ENCODE measurements around the gene ADAP1.

DNA sequence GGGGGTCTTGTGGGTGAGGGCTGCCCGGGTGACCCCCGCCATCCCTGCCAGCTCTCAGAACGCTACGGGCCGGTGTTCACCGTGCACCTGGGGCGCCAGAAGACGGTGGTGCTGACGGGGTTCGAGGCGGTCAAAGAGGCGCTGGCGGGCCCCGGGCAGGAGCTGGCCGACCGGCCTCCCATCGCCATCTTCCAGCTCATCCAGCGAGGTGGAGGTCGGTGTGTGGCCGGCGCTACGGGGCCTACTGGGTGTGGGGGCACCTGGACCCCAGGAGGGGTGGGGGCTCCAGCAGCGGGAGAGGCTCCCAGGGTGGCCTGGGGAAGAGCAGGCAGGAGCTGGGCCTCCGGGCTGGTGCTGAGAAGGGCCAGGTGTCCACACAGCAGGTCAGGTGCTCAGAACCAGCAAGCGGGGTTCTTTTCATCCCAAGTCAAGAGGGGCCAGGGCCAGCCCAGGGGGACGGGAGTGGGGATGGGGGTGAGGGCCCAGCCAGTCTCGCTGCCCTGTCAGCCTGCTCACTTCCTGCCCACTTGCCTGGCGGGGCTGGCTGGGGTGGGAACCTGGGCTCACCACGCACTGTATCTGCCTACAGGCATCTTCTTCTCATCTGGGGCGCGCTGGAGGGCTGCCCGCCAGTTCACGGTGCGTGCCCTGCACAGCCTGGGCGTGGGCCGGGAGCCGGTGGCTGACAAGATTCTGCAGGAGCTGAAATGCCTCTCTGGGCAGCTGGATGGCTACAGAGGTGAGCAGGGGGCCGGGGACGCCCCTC, 30.1 kb upstream of the ADAP1 start:
- TF ChIP-seq, protein P1, sequence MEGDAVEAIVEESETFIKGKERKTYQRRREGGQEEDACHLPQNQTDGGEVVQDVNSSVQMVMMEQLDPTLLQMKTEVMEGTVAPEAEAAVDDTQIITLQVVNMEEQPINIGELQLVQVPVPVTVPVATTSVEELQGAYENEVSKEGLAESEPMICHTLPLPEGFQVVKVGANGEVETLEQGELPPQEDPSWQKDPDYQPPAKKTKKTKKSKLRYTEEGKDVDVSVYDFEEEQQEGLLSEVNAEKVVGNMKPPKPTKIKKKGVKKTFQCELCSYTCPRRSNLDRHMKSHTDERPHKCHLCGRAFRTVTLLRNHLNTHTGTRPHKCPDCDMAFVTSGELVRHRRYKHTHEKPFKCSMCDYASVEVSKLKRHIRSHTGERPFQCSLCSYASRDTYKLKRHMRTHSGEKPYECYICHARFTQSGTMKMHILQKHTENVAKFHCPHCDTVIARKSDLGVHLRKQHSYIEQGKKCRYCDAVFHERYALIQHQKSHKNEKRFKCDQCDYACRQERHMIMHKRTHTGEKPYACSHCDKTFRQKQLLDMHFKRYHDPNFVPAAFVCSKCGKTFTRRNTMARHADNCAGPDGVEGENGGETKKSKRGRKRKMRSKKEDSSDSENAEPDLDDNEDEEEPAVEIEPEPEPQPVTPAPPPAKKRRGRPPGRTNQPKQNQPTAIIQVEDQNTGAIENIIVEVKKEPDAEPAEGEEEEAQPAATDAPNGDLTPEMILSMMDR (IDR thresholded peaks at IDR 0.05 in 2 of 3, conservative IDR thresholded peaks at IDR 0.05 in 1 of 3; ENCODE audit: borderline replicate concordance in 1 of 3, insufficient read depth in 1 of 3, low read depth in 2 of 3, low read length in 2 of 3), result no peak
- no peak for TF ChIP-seq POLR2AphosphoS5 (IDR thresholded peaks at IDR 0.05; ENCODE audit: low read depth, low read length)
- TF ChIP-seq CEBPB (IDR thresholded peaks at IDR 0.05; ENCODE audit: low read depth), result no peak
- TF ChIP-seq YY1 (IDR thresholded peaks at IDR 0.05; ENCODE audit: extremely low read depth, insufficient replicate concordance, low read depth, low read length), result no peak
- TF ChIP-seq RAD21 (IDR thresholded peaks at IDR 0.05; ENCODE audit: low read depth), result no peak
- no peak for TF ChIP-seq EZH2 (IDR thresholded peaks at IDR 0.05)
- TF ChIP-seq POLR2A (IDR thresholded peaks at IDR 0.05; ENCODE audit: borderline replicate concordance, extremely low read depth, insufficient read depth, insufficient read length), result no peak
- TF ChIP-seq, protein P2, sequence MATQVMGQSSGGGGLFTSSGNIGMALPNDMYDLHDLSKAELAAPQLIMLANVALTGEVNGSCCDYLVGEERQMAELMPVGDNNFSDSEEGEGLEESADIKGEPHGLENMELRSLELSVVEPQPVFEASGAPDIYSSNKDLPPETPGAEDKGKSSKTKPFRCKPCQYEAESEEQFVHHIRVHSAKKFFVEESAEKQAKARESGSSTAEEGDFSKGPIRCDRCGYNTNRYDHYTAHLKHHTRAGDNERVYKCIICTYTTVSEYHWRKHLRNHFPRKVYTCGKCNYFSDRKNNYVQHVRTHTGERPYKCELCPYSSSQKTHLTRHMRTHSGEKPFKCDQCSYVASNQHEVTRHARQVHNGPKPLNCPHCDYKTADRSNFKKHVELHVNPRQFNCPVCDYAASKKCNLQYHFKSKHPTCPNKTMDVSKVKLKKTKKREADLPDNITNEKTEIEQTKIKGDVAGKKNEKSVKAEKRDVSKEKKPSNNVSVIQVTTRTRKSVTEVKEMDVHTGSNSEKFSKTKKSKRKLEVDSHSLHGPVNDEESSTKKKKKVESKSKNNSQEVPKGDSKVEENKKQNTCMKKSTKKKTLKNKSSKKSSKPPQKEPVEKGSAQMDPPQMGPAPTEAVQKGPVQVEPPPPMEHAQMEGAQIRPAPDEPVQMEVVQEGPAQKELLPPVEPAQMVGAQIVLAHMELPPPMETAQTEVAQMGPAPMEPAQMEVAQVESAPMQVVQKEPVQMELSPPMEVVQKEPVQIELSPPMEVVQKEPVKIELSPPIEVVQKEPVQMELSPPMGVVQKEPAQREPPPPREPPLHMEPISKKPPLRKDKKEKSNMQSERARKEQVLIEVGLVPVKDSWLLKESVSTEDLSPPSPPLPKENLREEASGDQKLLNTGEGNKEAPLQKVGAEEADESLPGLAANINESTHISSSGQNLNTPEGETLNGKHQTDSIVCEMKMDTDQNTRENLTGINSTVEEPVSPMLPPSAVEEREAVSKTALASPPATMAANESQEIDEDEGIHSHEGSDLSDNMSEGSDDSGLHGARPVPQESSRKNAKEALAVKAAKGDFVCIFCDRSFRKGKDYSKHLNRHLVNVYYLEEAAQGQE (IDR thresholded peaks at IDR 0.05; ENCODE audit: low read depth), result no peak
- no peak for TF ChIP-seq MAX (IDR thresholded peaks at IDR 0.05)
- TF ChIP-seq SRF (IDR thresholded peaks at IDR 0.05; ENCODE audit: low read depth), result no peak
- TF ChIP-seq ZNF274 (IDR thresholded peaks at IDR 0.05; ENCODE audit: low read depth, low read length), result no peak
- no peak for TF ChIP-seq ELF1 (IDR thresholded peaks at IDR 0.05; ENCODE audit: borderline replicate concordance, low read depth)
